A549 (cell line): Measurements from ENCODE around the gene OPHN1.

Experiments used
- ESRRA ChIP-seq: fragments of 150-350 bp; IDR thresholded peaks from 2 replicates; pipeline ENCODE4 v1.6.1; 2014; ENCODE audit warnings: mild to moderate bottlenecking, low read length, borderline replicate concordance
- TF ChIP-seq, protein P1 (sequence below): fragments of >200 bp; sonication (Bioruptor Twin); formaldehyde crosslinking; IDR thresholded peaks from 3 replicates; pipeline ENCODE4 v1.5.1; 2016

DNA sequence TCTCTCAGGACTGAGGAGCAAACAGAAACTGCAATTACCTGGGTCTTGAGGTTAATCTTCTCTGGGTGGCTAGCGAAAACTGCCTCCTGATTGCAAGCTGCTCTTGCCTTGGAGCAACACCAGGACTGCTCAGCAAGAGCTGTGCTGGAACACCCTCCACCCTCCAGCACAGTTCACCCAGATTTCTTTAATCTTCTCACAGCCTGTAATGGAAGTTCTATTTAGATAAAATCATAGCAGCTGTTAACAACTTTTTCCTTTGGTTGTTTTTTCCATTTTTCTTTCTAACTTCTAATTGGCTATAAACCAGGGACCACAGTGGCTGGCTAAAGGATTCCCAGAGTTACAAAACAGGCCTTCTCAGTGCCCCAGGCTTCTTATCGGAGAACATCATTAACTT is 36.3 kb downstream of the OPHN1 start:
- TF ChIP-seq, protein P1, sequence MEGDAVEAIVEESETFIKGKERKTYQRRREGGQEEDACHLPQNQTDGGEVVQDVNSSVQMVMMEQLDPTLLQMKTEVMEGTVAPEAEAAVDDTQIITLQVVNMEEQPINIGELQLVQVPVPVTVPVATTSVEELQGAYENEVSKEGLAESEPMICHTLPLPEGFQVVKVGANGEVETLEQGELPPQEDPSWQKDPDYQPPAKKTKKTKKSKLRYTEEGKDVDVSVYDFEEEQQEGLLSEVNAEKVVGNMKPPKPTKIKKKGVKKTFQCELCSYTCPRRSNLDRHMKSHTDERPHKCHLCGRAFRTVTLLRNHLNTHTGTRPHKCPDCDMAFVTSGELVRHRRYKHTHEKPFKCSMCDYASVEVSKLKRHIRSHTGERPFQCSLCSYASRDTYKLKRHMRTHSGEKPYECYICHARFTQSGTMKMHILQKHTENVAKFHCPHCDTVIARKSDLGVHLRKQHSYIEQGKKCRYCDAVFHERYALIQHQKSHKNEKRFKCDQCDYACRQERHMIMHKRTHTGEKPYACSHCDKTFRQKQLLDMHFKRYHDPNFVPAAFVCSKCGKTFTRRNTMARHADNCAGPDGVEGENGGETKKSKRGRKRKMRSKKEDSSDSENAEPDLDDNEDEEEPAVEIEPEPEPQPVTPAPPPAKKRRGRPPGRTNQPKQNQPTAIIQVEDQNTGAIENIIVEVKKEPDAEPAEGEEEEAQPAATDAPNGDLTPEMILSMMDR = no peak
- TF ChIP-seq ESRRA = no peak
